Nasal cavity respiratory epithelium epithelial cell of viscerocranial mucosa (primary cell): ENCODE measurements around the gene GMPPB. TPM values are rescaled to one million over a fixed set of nuclear protein-coding genes. Genes with fewer than 3 reads are reported as not detected.

ENCODE experiments used
- total RNA-seq: library from RNA; depleted of rRNA; stranded (reverse); fragments of >200 nt; gene quantifications from 2 replicates; pipeline ENCODE4 v1.2.3, GENCODE V29; 2014

Gene GMPPB
- 22.2 and 49.9 TPM in 2 replicates for total RNA-seq

GRCh38 chr3:49723628-49724551 lies at the start of gene GMPPB:
TSS of gene GMPPB (minus strand) at chr3:49723951. CDS start at chr3:49723726, 225 bp downstream.

GRCh38 chr3:49719214-49719884 lies 4.4 kb downstream of the GMPPB start, which contains the start of gene AMIGO3:
TSS of gene AMIGO3 (minus strand) at chr3:49719684. CDS start at chr3:49719465, 219 bp downstream.

GRCh38 chr3:49689046-49689907 lies 34.5 kb downstream of the GMPPB start, which contains the start of the genes MST1 and RNF123:
TSS of gene MST1 (minus strand) at chr3:49689474. CDS start at chr3:49688691, 783 bp downstream.
TSS of gene RNF123 (plus strand) at chr3:49689557. CDS start at chr3:49691166, 1,609 bp downstream.

GRCh38 chr3:49673715-49674496 lies 49.8 kb downstream of the GMPPB start, which contains the start of gene APEH:
TSS of gene APEH (plus strand) at chr3:49674351. CDS start at chr3:49674402, 51 bp downstream.

Other genes with a start within 250 kb of the GMPPB start
- under 0.01 and 0.07 TPM in 2 replicates for gene BSN, start 169.5 kb downstream of the GMPPB start, total RNA-seq
- 132 and 165 TPM in 2 replicates for gene APEH, start 49.6 kb downstream of the GMPPB start, total RNA-seq
- 5.0 and 5.5 TPM in 2 replicates for gene MST1, start 34.5 kb downstream of the GMPPB start, total RNA-seq
- 22.9 and 32.0 TPM in 2 replicates for gene RNF123, start 34.4 kb downstream of the GMPPB start, total RNA-seq
- not detected in 2 replicates for gene AMIGO3, start 4.3 kb downstream of the GMPPB start, total RNA-seq
- 27.3 and 45.8 TPM in 2 replicates for gene IP6K1, start 62.6 kb upstream of the GMPPB start, total RNA-seq
- gene CDHR4, start 75.9 kb upstream of the GMPPB start, total RNA-seq, result not detected in 2 replicates
- gene INKA1, start 79.3 kb upstream of the GMPPB start, total RNA-seq, result 8.8 and 15.7 TPM in 2 replicates
- gene UBA7, start 90.0 kb upstream of the GMPPB start, total RNA-seq, result 0.34 and 15.9 TPM in 2 replicates
- gene TRAIP, start 132.6 kb upstream of the GMPPB start, total RNA-seq, result 0.68 and 1.1 TPM in 2 replicates
- gene CAMKV, start 146.0 kb upstream of the GMPPB start, total RNA-seq, result not detected in 2 replicates
- 21.9 and 24.4 TPM in 2 replicates for gene MST1R, start 179.9 kb upstream of the GMPPB start, total RNA-seq
- 17.1 TPM in 2 replicates for gene MON1A, start 205.9 kb upstream of the GMPPB start, total RNA-seq
- 40.7 and 55.4 TPM in 2 replicates for gene RBM6, start 216.2 kb upstream of the GMPPB start, total RNA-seq